ENCODE results near the gene CACNA1C. TPM values are rescaled to one million over a fixed set of nuclear protein-coding genes. Genes with fewer than 3 reads are reported as not detected.
A peak's percentile ranks its signal among the peaks of the same experiment; 100 is the strongest.

Gene CACNA1C
- total and polyA plus RNA-seq, 2 donors (not counting 1 experiment from before 2014, with no cell fraction given), result 7.6 to 11.4 TPM

DNA sequence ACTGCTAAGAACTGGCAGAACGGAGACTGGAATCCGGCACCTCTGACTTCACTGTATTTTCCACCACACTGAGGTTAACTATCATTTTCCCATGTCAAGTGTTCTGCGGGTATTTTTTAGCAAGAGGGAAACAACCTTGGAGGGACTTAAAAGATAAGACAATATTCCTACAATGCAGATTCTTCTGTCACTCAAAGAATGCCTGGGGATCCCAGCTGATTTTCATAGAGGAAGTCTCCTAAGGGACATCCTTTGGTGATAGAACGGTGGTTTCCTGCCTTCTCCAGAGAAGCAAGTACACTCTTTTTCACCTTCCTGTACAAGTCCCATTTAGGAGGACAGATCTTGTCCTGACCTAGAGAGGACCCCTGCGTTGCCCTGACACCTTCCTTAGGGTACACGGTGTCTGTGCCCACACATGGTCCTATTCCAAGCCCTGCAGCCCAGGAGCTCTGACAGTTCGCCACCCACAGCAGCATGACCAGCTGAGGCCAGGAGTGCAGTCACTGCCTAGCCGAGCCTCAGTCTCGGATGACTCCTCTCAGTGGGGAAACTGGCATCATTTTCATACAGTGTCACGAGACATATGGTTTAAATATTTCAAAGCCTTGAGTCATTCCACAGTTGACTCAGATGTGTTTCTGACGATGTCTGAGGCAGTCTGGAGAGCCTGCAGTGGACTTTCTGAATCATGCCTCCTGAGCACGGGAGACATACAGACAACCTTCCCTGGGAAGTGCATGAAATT lies 560.7 kb downstream of the CACNA1C start:
- TF ChIP-seq, protein P1, sequence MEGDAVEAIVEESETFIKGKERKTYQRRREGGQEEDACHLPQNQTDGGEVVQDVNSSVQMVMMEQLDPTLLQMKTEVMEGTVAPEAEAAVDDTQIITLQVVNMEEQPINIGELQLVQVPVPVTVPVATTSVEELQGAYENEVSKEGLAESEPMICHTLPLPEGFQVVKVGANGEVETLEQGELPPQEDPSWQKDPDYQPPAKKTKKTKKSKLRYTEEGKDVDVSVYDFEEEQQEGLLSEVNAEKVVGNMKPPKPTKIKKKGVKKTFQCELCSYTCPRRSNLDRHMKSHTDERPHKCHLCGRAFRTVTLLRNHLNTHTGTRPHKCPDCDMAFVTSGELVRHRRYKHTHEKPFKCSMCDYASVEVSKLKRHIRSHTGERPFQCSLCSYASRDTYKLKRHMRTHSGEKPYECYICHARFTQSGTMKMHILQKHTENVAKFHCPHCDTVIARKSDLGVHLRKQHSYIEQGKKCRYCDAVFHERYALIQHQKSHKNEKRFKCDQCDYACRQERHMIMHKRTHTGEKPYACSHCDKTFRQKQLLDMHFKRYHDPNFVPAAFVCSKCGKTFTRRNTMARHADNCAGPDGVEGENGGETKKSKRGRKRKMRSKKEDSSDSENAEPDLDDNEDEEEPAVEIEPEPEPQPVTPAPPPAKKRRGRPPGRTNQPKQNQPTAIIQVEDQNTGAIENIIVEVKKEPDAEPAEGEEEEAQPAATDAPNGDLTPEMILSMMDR (conservative IDR thresholded peaks at IDR 0.05 in 1 of 2, IDR thresholded peaks at IDR 0.05 in 1 of 2; ENCODE audit: low read depth in 1 of 2, low read length in 2 of 2), result no peak
- no peak for TF ChIP-seq EZH2 (IDR thresholded peaks at IDR 0.05; ENCODE audit: low read length, missing control alignments)
- Histone ChIP-seq H3K79me2 (ENCODE audit: control insufficient read depth, insufficient read depth, low read length) (no peaks in the 10 kb centered on the region), H3K4me3 (replicated peaks in 1 of 4; ENCODE audit: control extremely low read depth in 1 of 4, insufficient read depth in 1 of 4, low read depth in 3 of 4, low read length in 4 of 4) (no peak overlapping the region), H4K20me1 (ENCODE audit: control insufficient read depth, extremely low read depth, insufficient read depth, low read length) (no peaks in the 10 kb centered on the region), H3K27ac (ENCODE audit: insufficient read depth, low read length) (peak overlapping the region; percentile 75), H3K27me3 (ENCODE audit: control insufficient read depth, insufficient read depth, low read length) (no peaks in the 10 kb centered on the region), H3K4me1 (ENCODE audit: control insufficient read depth, extremely low read depth, insufficient read depth, low read length) (peaks cover 20% of the 10 kb centered on the region), H3K9me3 (ENCODE audit: control insufficient read depth, insufficient read depth, low read depth, low read length) (no peaks in the 10 kb centered on the region), H3K36me3 (ENCODE audit: control insufficient read depth, insufficient read depth, low read length) (no peaks in the 10 kb centered on the region), H3K9ac (ENCODE audit: insufficient read depth, low read length) (no peak overlapping the region), H2AFZ (ENCODE audit: low read length) (no peak overlapping the region), H3K4me2 (ENCODE audit: extremely low read depth, insufficient read depth, low read length) (peak overlapping the region; percentile 37)
- DNase-seq (ENCODE audit: low read depth in 2 of 2), result peak; percentile 97 to 98

DNA sequence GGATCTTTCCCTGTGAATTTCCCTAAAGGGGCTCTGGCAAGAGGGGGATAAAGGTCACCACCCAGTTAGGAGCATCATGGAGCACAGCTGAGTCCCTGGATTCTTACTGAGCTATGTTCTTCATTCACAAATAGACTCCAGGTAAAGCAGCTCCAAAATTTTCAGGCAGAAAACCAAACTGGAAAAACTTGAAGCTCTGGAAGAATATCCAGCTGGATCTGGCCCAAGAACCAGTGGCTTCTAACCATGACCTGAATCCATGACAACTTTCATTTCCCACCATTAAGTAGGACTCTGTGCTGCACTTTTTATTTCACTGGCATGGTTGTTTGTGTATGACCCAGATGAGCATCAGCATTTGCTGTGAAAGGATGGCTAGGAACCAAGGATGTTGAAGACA lies 561.6 kb downstream of the CACNA1C start:
- no peaks in the 10 kb centered on the region for H3K79me2 ChIP-seq (ENCODE audit: control insufficient read depth, insufficient read depth, low read length)
- peak in 1 of 2 donors; percentile 29 for DNase-seq (ENCODE audit: low read depth in 2 of 2)
- H3K4me1 ChIP-seq (ENCODE audit: control insufficient read depth, extremely low read depth, insufficient read depth, low read length), result peaks cover 20% of the 10 kb centered on the region
- H3K4me2 ChIP-seq (ENCODE audit: extremely low read depth, insufficient read depth, low read length), result peak overlapping the region; percentile 37
- H4K20me1 ChIP-seq (ENCODE audit: control insufficient read depth, extremely low read depth, insufficient read depth, low read length), result no peaks in the 10 kb centered on the region
- no peaks in the 10 kb centered on the region for H3K9me3 ChIP-seq (ENCODE audit: control insufficient read depth, insufficient read depth, low read depth, low read length)
- H3K27me3 ChIP-seq (ENCODE audit: control insufficient read depth, insufficient read depth, low read length), result no peaks in the 10 kb centered on the region
- no peak for TF ChIP-seq EZH2 (IDR thresholded peaks at IDR 0.05; ENCODE audit: low read length, missing control alignments)
- TF ChIP-seq, protein P1 (conservative IDR thresholded peaks at IDR 0.05 in 1 of 2, IDR thresholded peaks at IDR 0.05 in 1 of 2; ENCODE audit: low read depth in 1 of 2, low read length in 2 of 2), result no peak
- H2AFZ ChIP-seq (ENCODE audit: low read length), result no peak overlapping the region
- no peaks in the 10 kb centered on the region for H3K36me3 ChIP-seq (ENCODE audit: control insufficient read depth, insufficient read depth, low read length)
- no peak overlapping the region for H3K9ac ChIP-seq (ENCODE audit: insufficient read depth, low read length)
- peak overlapping the region; percentile 75 for H3K27ac ChIP-seq (ENCODE audit: insufficient read depth, low read length)
- H3K4me3 ChIP-seq (replicated peaks in 1 of 4; ENCODE audit: control extremely low read depth in 1 of 4, insufficient read depth in 1 of 4, low read depth in 3 of 4, low read length in 4 of 4), result no peak overlapping the region

DNA sequence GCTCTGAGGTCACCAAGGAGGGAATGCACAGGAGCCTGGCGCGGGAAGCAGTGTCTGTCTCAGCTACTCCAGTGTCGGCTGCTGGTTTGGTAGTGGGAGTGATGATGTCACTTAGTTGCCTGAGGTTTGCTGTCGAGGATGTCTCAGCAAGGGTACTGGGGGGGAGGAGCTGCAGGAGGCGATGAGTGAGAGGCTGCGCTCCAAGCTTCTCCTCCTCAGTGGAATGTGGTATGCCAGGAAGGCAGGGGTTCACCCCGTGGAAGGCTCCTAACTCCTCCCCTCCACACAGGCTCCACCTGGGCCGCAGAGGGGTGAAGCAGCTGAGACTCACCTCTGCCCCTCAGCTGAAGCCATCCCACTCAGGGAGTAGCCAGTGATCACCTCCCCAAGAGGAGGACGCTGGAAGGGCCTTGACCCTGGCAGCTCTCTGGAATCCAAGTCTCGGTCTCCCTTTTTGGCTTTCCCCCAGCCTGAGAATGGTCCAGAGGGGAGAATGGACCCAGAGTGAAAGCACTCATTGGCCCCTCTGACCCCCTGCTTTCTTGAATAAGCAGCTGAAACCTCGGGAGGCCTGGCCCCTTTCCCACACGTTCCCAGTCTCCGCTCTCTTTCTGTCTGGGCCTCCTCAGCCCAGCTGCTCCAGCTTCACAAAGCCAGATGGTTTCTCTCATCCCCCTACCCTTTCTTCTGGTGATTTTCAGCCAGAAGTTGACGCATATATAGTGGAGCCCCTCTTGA lies 563.0 kb downstream of the CACNA1C start:
- Histone ChIP-seq H3K9ac (ENCODE audit: insufficient read depth, low read length) (no peak overlapping the region), H2AFZ (ENCODE audit: low read length) (no peak overlapping the region), H3K27ac (ENCODE audit: insufficient read depth, low read length) (no peak overlapping the region), H3K4me1 (ENCODE audit: control insufficient read depth, extremely low read depth, insufficient read depth, low read length) (peaks cover 20% of the 10 kb centered on the region), H4K20me1 (ENCODE audit: control insufficient read depth, extremely low read depth, insufficient read depth, low read length) (no peaks in the 10 kb centered on the region), H3K36me3 (ENCODE audit: control insufficient read depth, insufficient read depth, low read length) (no peaks in the 10 kb centered on the region), H3K9me3 (ENCODE audit: control insufficient read depth, insufficient read depth, low read depth, low read length) (no peaks in the 10 kb centered on the region), H3K4me3 (replicated peaks in 1 of 4; ENCODE audit: control extremely low read depth in 1 of 4, insufficient read depth in 1 of 4, low read depth in 3 of 4, low read length in 4 of 4) (no peak overlapping the region), H3K27me3 (ENCODE audit: control insufficient read depth, insufficient read depth, low read length) (no peaks in the 10 kb centered on the region), H3K4me2 (ENCODE audit: extremely low read depth, insufficient read depth, low read length) (no peak overlapping the region), H3K79me2 (ENCODE audit: control insufficient read depth, insufficient read depth, low read length) (no peaks in the 10 kb centered on the region)
- DNase-seq (ENCODE audit: low read depth in 2 of 2), result peak; percentile 84 to 88
- TF ChIP-seq, protein P1 (conservative IDR thresholded peaks at IDR 0.05 in 1 of 2, IDR thresholded peaks at IDR 0.05 in 1 of 2; ENCODE audit: low read depth in 1 of 2, low read length in 2 of 2), result no peak
- TF ChIP-seq EZH2 (IDR thresholded peaks at IDR 0.05; ENCODE audit: low read length, missing control alignments), result no peak
